ENCODE measurements around the gene NOMO2.
"Not testable (repeated sequence)": the region's sequence is repeated elsewhere in the genome, so short reads cannot be mapped to it uniquely, and the experiment has no call there.

NOMO2 gene

GRCh38 chr16:18394363-18394762 is 167.5 kb downstream of the NOMO2 start:
- FAIRE-seq; DNase-seq (ENCODE audit: insufficient read length, low spot score): not testable (repeated sequence)

DNA sequence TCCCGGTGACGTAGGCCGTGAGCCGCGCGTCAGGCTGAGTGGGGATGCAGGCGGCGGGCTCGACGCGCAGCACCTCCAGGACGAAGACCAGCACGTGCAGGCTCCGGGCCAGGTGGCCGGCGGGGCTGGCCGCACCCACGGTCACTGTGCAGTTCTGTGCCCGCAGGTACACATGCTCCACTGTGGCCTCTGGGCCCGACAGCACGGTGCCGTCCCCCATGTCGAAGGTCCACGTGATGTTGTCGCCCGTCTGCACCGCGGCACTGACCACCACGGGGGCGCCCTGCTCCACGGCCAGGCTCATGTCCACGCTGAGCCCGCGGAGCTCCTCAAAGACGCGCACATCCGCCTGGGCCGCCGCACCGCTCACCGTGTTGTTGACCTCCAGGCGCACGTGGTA is 174.1 kb downstream of the NOMO2 start:
- not testable (repeated sequence) for FAIRE-seq; DNase-seq (ENCODE audit: insufficient read length, low spot score)

GRCh38 chr16:18386517-18386916 is 175.4 kb downstream of the NOMO2 start:
- not testable (repeated sequence) for FAIRE-seq; DNase-seq (ENCODE audit: insufficient read length, low spot score)

GRCh38 chr16:18385285-18385684 is 176.6 kb downstream of the NOMO2 start:
- FAIRE-seq; DNase-seq (ENCODE audit: insufficient read length, low spot score): not testable (repeated sequence)

DNA sequence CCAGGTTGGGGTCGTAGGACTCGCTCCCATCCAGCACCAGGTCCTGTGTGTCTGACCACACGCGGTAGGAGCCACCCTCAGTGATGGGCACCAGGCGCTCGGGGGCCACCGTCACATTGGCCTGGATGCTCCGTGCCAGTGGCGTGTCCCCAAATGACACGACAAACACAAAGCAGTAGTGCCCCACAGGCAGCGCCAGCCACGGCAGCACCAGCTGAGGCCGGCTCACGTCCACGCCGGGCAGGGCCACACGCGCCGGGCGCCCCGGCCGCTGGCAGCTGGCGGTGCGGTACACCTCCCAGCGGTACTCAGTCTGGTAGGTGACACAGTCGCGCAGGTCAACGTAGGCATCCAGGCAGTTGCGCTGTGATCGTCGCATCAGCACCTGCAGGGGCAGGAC is 177.0 kb downstream of the NOMO2 start:
- DNase-seq (ENCODE audit: insufficient read length, low spot score); FAIRE-seq: not testable (repeated sequence)

DNA sequence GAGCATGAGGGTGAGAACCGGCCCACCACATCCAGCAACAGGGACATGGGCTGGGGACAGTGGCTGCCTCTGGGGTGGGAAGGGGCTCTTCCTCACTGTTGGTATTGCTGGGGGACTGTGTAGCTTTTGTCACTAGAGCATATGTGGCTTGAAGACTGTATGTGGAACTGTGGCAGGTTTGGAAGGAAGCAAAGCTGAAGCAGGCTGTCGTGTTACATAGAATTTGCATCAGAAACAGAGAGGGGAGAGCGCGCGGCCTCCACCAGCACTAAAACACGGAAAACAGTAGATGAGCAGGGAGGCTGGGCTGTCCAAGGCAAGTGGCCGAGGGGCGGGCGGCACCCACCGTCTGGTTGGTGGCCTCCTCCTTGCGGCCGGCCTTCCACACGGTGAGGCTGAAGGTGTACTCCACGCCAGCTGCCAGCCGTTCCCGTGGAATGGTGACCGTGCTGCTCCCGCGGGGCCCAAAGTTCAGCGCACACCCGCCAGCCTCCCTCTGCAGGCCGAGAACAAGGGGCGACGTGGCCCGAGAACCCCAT is 177.7 kb downstream of the NOMO2 start:
- FAIRE-seq; DNase-seq (ENCODE audit: insufficient read length, low spot score): not testable (repeated sequence)

DNA sequence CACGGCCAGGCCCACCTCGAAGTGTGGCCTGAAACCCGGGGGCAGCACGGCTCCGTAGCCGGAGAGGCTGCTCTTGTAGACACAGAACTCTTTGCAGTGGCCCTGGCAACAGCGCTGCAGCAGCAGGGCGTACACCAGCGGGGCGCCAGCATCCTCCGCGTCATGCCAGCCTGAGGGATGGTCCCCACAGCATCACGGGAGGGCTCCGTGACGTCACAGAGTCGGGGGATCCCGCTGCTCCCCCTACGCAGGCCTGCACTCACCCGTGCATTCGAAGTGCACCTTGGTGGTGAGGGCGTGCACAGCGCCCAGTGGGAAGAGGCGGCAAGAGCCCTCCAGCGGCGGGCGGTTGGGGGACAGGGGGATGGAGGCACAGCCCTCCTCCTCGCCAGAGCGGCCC is 179.2 kb downstream of the NOMO2 start:
- FAIRE-seq; DNase-seq (ENCODE audit: insufficient read length, low spot score): not testable (repeated sequence)
